Measurements from ENCODE around the gene TRNP1.
"Not testable (repeated sequence)": the region's sequence is repeated elsewhere in the genome, so short reads cannot be mapped to it uniquely, and the experiment has no call there.

The TRNP1 gene

GRCh38 chr1:26972821-26973220, 20.7 kb upstream of the TRNP1 start:
- DNase-seq (ENCODE audit: low read depth): no peak

DNA sequence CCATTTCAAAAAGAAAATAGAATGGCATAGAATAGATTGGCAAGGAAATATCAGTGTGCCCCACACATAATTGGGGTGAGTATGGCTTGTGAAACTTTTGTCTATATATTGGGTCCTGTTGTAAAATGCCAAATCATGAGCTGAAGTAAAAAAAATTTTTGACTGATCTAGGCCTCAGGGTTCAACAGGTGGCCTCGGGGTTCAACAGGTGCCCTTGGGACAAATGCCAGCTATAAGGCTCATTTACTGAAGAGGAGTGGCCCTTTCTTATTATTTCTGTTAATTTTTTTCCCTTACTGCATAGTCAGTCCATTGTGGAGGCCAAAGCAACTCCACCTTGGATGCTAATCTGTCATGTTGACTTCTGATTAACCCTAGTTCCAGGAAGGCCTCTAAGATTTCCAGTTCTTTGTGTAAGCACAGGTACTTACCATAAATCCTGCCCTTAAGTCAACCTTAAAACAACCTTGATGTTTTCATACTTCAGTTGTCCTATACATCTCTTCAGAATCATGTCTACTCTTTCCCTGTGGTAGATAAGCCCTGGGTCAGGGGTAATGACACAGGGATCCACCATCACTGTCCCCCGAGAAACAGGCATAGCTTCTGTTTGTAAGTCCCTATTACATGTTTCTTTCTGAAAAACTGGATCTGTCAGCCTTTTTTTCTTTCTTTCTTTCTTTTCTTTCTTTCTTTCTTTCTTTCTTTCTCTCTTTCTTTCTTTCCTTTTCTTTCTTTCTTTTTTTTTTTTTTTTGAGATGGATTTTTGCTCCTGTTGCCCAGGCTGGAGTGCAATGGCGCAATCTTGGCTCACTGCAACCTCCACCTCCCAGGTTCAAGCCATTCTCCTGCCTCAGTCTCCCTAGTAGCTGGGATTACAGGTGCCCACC, 16.6 kb upstream of the TRNP1 start:
- no peak for DNase-seq (ENCODE audit: low read depth)

- no peak for DNase-seq (ENCODE audit: low read depth)
These were observed 14.6 kb upstream of the TRNP1 start for GRCh38 chr1:26978901-26979300.

DNA sequence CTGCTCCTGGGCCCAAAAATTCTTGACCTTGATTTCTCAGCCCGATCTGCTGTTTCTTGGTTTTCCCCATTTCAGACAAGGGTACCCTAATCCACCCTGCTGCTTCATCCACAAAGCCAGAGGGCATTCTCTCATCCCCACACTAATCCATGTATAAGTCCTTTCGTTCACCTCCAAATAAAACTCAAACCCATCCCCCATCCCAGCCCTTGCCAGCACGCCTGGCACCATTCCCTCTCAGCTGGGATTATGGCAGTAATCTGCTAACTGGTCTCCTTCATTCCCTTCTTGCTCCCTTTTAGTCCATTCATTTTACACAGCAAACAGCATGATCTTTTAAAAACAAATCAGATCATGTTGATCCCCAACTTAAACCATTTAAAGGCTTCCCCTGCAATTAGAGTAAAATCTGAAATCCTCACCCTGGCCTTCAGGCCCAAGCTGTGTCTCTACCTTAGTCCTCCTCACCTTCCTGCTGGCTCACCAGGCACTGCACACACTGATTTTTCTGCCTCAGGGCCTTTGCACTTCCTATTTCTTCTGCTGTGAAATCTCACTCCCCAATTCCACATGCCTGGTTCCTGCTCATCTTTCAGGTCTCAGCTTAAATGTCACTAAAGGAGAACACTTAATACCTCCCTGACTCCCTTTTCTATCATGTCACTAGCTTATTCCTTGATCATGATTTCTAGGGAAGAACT, 12.2 kb upstream of the TRNP1 start:
- no peak for DNase-seq (ENCODE audit: low read depth)

DNA sequence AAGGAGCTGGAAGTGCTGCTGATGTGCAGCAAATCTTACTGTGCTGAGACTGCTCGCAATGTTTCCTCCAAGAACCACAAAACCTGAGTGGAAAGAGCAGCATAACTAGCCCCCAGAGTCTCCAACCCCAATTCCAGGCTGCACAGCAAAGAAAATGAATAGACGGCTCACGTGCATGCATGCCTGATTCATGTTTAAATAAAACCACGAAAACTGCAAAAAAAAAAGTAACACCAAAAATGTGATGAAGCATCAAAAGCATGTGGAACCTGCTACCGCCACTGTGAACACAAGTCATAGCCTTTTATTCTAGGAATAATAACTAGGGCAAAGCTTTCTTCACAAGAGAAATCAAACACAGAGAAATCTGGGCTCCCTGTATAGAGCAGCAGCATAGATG, 9.6 kb upstream of the TRNP1 start:
- DNase-seq (ENCODE audit: low read depth): no peak

DNA sequence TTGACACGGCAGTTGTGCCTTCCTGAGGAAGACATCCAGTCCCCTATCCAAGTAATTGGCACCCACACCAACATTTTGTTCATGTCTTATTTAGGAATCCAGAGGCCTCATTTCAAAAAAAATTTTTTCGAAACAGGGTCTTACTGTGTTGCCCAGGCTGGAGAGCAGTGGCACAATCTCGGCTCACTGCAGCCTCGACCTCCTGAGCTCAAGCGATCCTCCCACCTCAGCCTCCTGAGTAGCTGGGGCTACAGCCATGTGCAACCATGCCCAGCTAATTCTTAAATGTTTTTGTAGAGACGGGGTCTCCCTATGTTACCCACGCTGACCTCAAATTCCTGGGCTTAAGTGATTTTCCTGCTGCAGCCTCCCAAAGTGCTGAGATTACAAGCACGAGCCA, 9.2 kb upstream of the TRNP1 start:
- no peak for DNase-seq (ENCODE audit: low read depth)

GRCh38 chr1:26986658-26987057, 6.8 kb upstream of the TRNP1 start:
- no peak for DNase-seq (ENCODE audit: low read depth)

- not testable (repeated sequence) for DNase-seq (ENCODE audit: low read depth)
These were observed 3.9 kb upstream of the TRNP1 start for GRCh38 chr1:26989403-26990109.

DNA sequence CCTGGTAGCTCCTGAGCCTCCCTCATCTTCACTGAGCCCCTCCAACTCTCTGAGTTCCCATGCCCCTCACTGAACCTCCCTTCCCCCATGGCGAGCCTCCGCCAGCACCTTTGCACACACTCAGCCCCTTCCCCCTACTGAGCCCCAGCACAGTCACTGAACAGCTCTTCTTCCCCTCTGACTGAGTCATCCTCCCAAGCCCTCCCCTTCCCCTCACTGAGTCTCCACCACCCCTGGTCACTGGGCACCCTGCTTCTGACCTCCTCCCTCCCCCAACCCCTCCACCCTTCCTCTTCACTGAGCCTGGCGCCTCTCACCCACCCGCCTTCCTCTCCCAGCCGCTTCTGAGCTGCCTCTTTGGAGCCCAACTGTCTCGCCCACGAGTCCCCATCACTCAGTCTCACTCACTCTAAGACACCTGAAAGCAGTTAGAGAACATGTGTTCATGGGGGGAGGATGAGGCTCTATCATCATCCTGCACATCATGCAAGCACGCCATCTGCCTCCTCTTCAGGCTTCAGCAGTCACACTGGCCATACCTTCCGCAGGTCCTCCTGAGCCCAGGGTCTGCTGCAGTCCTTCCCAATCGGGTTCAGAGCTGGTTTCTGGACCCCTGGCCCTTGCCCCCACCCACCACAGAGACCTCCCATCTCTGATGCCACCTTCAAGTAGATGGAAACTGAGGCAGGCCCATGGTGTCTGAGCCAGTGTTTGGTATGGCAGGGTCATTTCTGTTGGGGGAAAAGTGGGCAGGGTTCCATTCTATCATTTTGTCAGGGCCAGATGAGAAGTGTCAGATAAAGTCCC, 2.0 kb upstream of the TRNP1 start:
- DNase-seq (ENCODE audit: low read depth): no peak

- no peak for DNase-seq (ENCODE audit: low read depth)
These were observed 711 bp downstream of the TRNP1 start for GRCh38 chr1:26994020-26994786.

DNA sequence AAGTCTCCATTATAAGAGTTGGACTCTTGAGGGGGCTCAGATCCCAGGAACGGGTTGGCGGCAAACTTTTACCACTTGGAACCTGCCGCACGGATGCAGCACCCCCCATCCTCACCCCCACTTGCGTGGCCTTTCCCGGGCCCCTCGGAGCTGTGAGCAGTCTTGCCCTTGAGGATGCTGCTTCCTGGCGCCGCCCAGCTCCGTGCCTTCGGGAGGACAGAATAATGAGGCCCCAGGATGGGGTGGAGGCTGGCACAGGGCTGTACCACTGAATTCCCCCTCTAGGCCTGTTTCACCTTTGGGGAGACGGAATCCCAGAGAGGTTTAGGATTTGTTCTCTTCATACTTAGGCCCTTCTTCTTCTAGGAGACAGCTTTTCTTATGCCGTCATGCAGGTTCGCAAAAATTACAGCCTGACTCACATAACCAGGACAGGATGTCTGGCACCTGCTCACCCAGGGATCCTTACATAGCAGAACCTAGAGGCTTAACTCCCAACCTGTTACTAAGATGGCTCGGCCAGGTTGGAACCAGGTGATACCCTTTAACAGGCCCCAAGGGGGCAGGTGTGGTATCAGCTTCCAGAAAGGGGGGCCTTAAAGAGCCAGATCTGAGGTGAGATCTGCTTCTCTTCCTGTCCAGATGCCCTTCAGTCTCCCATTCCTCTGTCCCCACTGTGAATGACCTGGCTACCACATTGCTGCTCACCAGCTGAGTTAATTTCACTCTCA, 1.5 kb downstream of the TRNP1 start:
- no peak for DNase-seq (ENCODE audit: low read depth)

DNA sequence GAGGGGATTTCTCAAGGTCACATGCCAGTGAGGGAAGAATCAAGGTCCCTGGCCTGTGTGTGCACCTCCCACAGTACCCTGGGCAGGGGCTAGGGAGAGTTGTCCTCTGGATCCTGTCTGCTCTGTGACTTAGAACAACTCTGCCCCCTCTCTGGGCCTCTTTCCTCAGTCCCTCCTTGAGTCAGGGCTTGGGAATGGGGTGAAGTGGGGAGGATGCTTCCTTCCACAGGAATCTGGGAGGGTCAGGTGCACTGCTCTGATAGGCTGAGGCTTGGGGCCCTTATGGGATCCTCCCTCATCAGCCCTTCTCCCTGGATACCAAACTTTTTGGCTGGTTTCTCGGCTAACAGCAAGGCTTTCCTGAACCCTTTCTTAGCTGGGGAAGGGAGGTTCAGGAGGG, 2.5 kb downstream of the TRNP1 start:
- DNase-seq (ENCODE audit: low read depth): peak; percentile 52

GRCh38 chr1:26996665-26997064, 3.2 kb downstream of the TRNP1 start:
- no peak for DNase-seq (ENCODE audit: low read depth)

GRCh38 chr1:26998429-26999300, 5.2 kb downstream of the TRNP1 start:
- DNase-seq (ENCODE audit: low read depth): peak; percentile 72

DNA sequence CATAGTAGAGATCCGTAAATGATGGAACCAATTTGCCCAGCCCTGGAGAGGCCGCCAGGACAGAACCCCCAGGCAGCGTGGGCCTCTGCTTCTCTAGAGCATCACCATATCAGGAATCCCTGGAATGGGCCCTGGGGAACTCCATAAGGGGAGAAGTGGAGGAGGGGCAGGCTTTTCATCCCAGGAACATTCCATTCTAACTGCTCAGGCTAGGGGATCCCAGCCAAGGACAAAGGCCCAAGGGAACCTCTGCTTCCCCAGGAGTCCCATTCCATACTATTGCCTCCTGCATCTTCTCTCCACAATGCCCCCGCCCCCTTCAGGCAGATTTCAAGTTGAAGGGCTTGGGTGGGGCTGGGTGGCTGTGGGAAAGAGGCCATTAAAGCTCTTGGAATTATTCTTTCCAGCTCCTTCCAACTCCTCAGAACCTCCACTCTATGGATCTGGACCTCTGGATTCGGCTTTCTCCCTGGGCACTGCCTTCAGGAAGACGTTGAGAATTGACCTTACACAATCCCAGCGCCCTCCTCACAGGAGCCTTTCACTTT, 6.0 kb downstream of the TRNP1 start:
- peak; percentile 99 for DNase-seq (ENCODE audit: low read depth)

DNA sequence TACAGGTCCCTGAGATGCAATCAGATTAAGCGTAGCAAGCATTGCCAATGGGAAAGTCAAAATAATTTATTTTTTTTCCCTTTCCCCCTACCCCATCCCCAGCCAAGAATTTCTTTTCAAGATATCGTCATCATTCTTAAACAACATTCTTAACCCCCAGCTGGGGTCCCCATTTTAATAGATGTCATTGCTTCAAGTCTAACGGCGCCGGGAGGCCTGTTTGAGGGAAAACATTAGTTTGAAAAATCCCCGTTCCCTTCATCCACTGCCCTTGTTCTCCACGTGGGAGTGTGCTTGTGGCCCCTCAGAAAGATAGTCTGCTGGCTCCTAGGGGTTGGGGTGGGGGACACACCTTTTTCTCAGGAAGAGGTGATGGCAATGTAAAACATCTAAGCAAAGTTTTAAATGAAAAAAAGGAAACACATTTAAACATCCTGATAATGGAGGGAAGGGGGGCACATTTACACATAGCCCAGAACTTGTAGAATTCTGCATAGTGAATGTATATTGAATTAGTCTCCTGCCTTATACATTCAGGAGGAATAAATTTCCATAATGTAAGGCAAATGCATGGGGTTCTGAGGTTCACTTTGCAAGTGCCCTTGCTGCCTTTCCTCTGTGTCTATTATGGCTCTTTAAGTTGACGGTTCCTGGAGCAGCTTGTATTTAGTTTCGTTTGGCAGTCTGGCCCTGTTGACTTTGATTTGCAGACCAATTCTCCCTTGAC, 6.8 kb downstream of the TRNP1 start:
- DNase-seq (ENCODE audit: low read depth): no peak

DNA sequence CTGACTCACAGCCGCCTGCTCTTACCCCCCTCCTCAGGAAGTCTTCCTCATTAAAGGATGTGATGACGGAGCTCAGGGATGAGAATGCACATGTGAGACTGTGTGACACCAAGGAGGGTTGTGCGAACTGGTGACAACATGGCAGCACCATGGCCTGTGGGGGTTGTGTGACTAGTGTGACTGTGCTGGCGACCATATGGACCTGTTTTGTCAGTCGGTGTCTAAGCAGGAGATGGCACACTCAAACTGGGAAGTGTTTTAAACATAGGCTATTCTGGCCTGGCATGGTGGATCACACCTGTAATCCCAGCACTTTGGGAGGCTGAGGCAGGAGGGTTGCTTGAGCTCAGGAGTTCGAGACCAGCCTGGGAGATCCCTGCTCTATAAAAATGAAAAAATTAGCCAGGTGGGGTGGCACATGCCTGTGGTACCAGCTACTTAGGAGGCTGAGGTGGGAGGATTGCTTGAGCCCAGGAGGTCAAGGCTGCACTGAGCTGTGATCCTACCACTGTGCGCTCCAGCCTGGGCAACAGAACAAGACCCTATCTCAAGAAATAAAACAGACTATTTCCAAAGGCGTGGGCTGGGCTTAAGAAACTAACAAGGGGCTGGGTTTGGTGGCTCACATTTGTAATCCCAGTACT, 7.4 kb downstream of the TRNP1 start:
- peak; percentile 40 for DNase-seq (ENCODE audit: low read depth)
